Glutamatergic neuron (in vitro differentiated cells): Measurements from ENCODE around the gene PHRF1. TPM values are rescaled to one million over a fixed set of nuclear protein-coding genes. Genes with fewer than 3 reads are reported as not detected.

Experiments
- DNase-seq: peaks from one replicate; pipeline ENCODE4 v3.0.0; 2022
- H3K27ac Mint-ChIP-seq: one replicate; pipeline ENCODE4 v1.8.0; 2020; ENCODE audit warnings: mild to moderate bottlenecking, mixed read lengths, inconsistent platforms; ENCODE audit not compliant: unreplicated experiment
- H3K27me3 Mint-ChIP-seq: one replicate; pipeline ENCODE4 v1.8.0; 2020; ENCODE audit warnings: mild to moderate bottlenecking, moderate library complexity, mixed read lengths, inconsistent platforms; ENCODE audit not compliant: unreplicated experiment
- H3K36me3 Mint-ChIP-seq: one replicate; pipeline ENCODE4 v1.8.0; 2020; ENCODE audit warnings: mild to moderate bottlenecking, mixed read lengths, inconsistent platforms; ENCODE audit not compliant: unreplicated experiment
- H3K4me1 Mint-ChIP-seq: one replicate; pipeline ENCODE4 v1.8.0; 2020; ENCODE audit warnings: mild to moderate bottlenecking, low read depth, mixed read lengths, inconsistent platforms; ENCODE audit not compliant: unreplicated experiment
- H3K4me3 Mint-ChIP-seq: one replicate; pipeline ENCODE4 v1.8.0; 2020; ENCODE audit warnings: mild to moderate bottlenecking, mixed read lengths, inconsistent platforms; ENCODE audit not compliant: unreplicated experiment
- H3K9me3 Mint-ChIP-seq: one replicate; pipeline ENCODE4 v1.8.0; 2020; ENCODE audit warnings: mild to moderate bottlenecking, moderate library complexity, mixed read lengths, inconsistent platforms; ENCODE audit not compliant: unreplicated experiment
- CTCF ChIP-seq: fragments of 200-600 bp; sonication (generic); IDR thresholded peaks from one replicate; pipeline ENCODE4 v1.5.0; 2021; ENCODE audit not compliant: partially characterized antibody, unreplicated experiment
- total RNA-seq: library from RNA; stranded (reverse); fragmentation: NEBNext Ultra II Directional; extraction: Animal tissue kit (Norgen Biotek cat#: 25700); gene quantifications from one replicate; pipeline ENCODE4 v1.2.1, GENCODE V29; 2021; ENCODE audit not compliant: unreplicated experiment

Gene PHRF1
- total RNA-seq, 1 donor from 2014 or later = 41.6 TPM

- Mint-ChIP-seq H3K36me3 (peaks cover 2% of the 10 kb centered on the region), H3K27ac (no peak overlapping the region)
- DNase-seq = no peak
Observed at GRCh38 chr11:601573-602245, 25.4 kb downstream of the PHRF1 start.

DNA sequence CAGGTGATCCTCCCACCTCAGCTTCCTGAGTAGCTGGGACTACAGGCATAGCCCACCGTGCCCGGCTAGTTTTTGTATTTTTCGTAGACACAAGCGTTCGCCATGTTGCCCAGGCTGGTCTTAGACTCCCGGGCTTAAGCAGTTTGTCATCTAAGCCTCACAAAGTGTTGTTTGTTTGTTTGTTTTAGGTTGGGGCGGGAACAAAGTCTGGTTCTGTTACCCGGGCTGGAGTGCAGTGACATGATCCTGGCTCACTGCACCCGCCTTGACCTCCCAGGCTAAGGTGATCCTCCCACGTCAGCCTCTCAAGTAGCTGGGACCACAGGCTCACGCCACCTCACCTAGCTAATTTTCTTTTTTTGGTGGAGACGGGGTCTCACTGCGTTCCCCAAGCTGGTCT, 26.9 kb downstream of the PHRF1 start:
- peaks cover 9% of the 10 kb centered on the region for H3K9me3 Mint-ChIP-seq

More at GRCh38 chr11:601573-602245, 25.4 kb downstream of the PHRF1 start:
- H3K4me1 Mint-ChIP-seq = no peaks in the 10 kb centered on the region
- peaks cover 7% of the 10 kb centered on the region for H3K27me3 Mint-ChIP-seq
- no peak for TF ChIP-seq CTCF
- peaks cover 6% of the 10 kb centered on the region for H3K9me3 Mint-ChIP-seq
- H3K4me3 Mint-ChIP-seq = no peak overlapping the region

GRCh38 chr11:605286-606129, 29.2 kb downstream of the PHRF1 start:
- Mint-ChIP-seq H3K27ac (no peak overlapping the region), H3K4me3 (no peak overlapping the region), H3K27me3 (no peaks in the 10 kb centered on the region), H3K36me3 (peaks cover 4% of the 10 kb centered on the region), H3K4me1 (no peaks in the 10 kb centered on the region), H3K9me3 (peaks cover 9% of the 10 kb centered on the region)
- TF ChIP-seq CTCF = no peak
- DNase-seq = no peak

More for the DNA sequence above, 26.9 kb downstream of the PHRF1 start:
- Mint-ChIP-seq H3K27ac (no peak overlapping the region), H3K27me3 (peaks cover 2% of the 10 kb centered on the region), H3K4me1 (no peaks in the 10 kb centered on the region), H3K4me3 (no peak overlapping the region), H3K36me3 (peaks cover 4% of the 10 kb centered on the region)
- no peak for TF ChIP-seq CTCF
- no peak for DNase-seq

- Mint-ChIP-seq H3K9me3 (peaks cover 9% of the 10 kb centered on the region), H3K27me3 (peaks cover 2% of the 10 kb centered on the region), H3K4me3 (no peak overlapping the region), H3K27ac (no peak overlapping the region), H3K4me1 (peaks cover 1% of the 10 kb centered on the region), H3K36me3 (peaks cover 4% of the 10 kb centered on the region)
- TF ChIP-seq CTCF = no peak
- DNase-seq = no peak
Observed at GRCh38 chr11:606245-606644, 30.0 kb downstream of the PHRF1 start.
